GM19467 (cell line): ENCODE data around the gene TNRC6C.
"Not testable (repeated sequence)": the region's sequence is repeated elsewhere in the genome, so short reads cannot be mapped to it uniquely, and the experiment has no call there.

Experiments used
- ATAC-seq: cut with Tn5 transposase; IDR thresholded peaks from one replicate; pipeline ENCODE4 v1.9.1; 2021; ENCODE audit warnings: mild to moderate bottlenecking, moderate library complexity; ENCODE audit not compliant: unreplicated experiment

Gene TNRC6C

DNA sequence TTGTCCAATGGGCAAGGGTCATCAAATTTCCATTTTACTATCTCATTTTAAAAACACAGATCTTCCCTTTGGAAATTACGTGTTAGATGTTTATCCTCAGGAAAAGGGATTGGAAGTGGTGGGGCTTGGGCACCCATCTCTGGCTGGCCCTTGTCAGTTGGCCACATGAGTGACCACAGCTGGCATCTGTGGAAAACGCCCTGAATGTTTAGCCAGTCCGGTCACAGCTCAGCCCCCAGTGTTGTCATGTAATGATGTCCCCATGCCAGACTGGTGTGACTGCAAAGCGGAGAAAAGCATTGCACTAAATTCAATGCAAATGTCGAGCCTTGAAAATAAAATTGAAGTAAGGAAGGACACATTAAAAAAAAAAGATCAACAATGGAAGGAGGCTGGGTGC is 117.0 kb downstream of the TNRC6C start:
- ATAC-seq, result no peak

DNA sequence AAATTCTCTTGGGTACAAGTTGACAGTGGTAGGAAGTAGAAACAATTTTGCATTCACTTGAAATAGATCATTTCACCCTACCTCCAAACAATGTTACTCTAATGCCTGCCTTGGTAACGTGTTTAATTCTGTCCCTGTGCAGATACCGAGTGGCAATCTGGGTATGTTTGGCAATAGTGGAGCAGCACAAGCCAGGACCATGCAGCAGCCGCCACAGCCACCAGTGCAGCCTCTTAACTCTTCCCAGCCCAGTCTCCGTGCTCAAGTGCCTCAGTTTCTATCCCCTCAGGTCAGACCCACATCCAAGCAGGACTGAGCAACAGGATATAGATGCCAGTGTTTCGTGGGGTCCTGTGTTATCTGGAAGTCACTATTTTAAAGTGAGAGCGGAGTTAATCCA is 120.8 kb downstream of the TNRC6C start:
- ATAC-seq, result no peak

GRCh38 chr17:78081551-78081950 is 123.0 kb downstream of the TNRC6C start:
- ATAC-seq, result no peak

- ATAC-seq, result not testable (repeated sequence)
These were observed 123.9 kb downstream of the TNRC6C start for GRCh38 chr17:78082355-78082872.

DNA sequence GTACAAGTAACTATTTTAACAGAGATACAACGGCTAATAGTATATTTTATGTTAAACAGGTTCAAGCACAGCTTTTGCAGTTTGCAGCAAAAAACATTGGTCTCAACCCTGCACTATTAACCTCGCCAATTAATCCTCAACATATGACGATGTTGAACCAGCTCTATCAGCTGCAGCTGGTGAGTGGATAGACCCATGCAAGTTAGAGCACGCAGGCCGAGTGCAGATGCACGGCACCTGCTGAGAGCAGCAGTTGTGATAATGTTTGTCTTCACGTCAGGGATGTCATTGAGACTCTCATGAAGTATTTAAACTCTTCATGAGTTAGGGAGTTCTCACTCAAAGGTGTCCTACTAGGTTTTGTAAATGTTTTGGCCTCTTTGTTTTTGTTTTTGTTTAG is 124.5 kb downstream of the TNRC6C start:
- ATAC-seq, result no peak

GRCh38 chr17:78086740-78087139 is 128.2 kb downstream of the TNRC6C start:
- ATAC-seq, result no peak

DNA sequence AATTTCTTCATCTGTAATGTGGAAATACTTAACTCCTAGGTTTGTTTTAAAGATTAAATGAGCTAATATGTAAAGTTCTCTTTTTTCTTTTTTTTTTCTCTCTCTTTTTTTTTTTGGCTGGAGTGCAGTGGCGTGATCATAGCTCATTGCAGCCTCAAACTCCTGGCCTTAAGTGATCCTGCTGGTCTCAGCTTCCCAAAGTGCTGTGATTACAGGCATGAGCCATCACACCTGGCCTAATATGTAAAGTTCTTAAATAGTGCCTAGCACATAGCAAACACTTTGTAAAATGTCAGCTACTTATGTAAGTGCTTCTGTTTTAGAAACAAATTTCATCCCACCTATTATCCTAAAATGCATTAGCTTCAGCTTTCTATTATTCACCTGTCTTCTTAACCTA is 130.0 kb downstream of the TNRC6C start:
- no peak for ATAC-seq

DNA sequence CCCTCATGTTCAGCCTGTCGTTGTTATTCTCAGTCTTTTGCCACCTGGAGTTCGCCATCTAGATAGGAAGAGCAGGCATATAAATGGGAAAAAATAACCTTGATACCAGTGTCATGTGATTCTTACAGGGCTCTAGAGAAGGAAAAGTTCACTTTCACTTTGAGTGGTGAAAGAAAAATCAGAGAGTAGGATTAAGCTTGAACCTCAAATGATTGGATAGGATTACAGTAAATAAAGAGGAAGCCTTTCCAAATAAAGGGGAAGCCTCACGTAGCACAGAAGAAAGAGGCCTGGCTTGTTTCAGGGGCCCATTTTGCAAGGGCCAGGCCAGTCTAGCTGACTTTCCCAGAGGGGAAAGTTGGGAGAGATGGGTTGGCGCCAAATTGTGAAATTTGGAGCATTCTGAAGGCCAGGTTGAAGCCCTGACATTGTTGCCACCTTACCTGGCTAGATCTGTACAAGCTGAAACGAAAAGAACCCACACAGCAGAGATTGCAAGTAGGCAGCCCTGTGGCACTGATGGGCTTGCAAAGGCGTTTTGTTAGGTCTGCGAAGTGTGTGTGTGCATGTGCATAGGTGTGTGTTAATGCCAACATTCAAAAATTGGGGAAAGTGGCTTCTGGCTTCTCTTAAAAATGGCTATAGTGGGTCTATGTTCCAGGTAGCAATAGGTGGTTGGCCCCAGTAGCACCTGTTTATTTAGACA is 131.2 kb downstream of the TNRC6C start:
- no peak for ATAC-seq

GRCh38 chr17:78092794-78093324 is 134.4 kb downstream of the TNRC6C start:
- ATAC-seq, result no peak

DNA sequence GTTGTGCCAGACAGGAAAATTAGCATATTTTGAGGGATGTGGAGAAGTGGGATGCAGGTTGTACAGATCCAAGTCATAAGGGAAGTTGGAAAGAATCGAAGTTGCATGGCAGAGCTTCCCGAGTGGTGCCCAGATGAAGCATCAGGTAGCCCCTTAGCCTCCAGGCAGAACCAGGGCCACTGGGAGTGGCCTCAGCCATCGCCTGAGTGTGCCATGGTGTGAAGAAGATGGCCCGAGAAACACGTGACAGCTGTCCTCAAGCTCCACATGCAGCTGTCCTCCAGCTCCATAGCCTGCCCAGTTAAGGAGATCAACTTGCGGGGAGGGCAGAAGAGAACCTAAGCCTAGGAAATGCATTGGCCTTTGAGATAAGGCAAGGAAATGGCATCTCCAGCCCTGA is 136.5 kb downstream of the TNRC6C start:
- no peak for ATAC-seq

- ATAC-seq, result no peak
These were observed 137.6 kb downstream of the TNRC6C start for GRCh38 chr17:78096093-78096492.

DNA sequence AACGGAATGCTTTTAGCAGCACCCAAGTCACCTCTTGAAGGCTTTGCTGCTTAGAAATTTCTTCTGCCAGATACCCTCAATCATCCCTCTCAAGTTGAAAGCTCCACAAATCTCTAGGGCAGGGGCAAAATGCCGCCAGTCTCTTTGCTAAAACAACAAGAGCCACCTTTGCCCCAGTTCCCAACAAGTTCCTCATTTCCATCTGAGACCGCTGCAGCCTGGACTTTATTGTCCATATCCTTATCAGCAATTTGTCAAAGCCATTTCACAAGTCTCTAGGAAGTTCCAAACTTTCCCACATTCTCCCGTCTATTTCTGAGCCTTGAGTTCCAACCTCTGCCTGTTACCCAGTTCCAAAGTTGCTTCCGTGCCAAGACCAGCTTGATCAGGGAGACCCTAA is 142.6 kb downstream of the TNRC6C start:
- no peak for ATAC-seq

DNA sequence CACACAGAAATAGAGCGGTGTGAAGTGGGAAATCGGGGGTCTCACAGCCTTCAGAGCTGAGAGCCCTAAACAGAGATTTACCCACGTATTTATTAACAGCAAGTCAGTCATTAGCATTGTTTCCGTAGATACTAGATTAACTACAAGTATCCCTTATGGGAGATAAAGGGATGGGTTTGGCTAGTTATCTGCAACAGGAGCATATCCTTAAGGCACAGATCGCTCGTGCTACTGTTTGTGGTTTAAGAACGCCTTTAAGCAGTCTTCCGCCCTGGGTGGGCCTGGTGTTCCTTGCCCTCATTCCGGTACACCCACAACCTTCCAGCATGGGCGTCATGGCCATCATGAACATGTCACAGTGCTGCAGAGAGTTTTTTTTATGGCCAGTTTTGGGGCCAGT is 143.0 kb downstream of the TNRC6C start:
- ATAC-seq, result no peak

DNA sequence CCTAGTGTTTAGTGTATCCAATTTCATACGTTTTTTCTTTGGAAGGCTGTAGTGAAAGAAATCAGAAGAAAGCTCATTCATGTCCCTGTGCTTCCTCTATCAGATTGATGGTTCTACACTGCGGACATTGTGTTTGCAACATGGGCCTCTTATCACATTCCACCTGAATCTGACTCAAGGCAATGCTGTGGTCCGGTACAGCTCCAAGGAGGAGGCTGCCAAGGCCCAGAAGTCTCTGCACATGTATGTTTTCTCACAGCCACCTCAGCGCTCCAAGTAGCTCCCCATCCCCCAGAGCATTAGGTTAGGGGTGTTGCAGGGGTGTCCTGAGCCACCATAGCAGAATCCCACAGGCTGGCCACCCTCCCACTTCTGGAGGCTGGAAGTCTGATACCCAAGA is 144.8 kb downstream of the TNRC6C start:
- ATAC-seq, result no peak

DNA sequence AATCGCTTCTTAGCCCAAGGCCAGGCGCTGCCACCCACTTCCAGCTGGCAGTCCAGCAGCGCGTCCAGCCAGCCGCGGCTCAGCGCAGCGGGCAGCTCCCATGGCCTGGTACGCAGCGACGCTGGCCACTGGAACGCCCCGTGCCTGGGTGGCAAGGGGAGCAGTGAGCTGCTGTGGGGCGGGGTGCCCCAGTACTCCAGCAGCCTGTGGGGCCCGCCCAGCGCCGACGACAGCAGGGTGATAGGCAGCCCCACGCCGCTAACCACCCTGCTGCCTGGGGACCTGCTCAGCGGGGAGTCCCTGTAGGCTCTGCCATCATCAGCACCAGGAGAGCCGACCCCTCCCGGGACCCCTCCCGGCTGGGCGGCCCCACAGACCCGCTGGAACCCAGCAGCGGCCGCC is 146.0 kb downstream of the TNRC6C start:
- no peak for ATAC-seq

DNA sequence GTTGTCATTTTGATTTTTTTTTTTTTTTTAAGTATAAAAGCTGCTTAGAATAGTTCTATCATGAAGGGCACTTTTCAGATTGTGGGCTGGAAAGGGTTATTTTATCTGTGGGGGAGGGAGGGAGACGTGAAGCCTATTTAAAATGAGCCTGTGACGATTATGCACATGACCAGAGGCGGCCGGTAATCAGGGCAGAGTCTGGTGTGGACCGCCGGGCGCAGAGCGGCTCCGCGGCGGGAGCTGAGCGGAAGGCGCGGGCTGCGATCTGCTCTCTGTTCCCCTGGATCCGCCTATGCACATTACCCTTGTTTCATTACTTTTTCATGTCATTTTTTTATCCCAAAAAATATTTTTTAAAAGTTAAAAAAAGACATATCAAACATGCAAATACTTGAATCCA is 146.6 kb downstream of the TNRC6C start:
- ATAC-seq, result no peak

- ATAC-seq, result no peak
These were observed 147.0 kb downstream of the TNRC6C start for GRCh38 chr17:78105551-78105950.

DNA sequence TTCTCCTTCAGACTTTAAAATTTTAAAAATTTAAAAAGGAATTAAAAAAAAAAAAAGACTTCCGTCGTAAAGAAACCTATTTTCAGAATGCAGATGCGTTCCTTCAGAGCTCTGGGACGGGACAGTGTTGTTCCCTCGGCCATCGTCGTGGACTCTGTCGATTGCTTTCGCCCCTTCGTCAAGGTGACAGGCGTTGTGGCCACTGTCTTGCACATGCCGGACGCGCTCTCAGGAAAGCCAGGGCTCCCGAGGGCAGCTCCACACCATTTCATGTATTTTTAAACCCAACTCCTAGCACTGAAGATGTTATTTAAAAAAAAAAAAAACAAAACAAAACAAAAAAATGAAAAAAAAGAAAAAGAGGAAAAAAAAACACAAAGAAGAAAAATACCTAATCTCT is 147.7 kb downstream of the TNRC6C start:
- ATAC-seq, result no peak

DNA sequence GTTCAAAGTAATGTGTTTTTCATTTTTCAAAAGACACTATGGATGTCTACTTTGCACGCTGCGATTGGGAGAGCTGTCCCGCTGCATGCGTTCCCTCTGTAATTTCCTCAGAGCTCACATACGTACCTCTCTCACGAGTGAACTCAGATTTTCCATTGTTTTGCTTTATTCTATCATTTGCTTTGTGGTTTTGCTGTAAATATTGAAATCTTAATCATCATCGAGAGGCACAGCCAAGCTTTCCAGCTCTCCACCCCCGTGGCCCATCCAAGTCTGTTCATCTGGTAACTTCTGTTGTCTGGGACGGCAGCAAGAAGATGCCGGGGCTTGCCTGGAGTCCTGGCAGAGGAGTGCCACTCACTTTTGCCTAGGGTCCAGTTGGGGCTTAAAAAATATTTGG is 149.0 kb downstream of the TNRC6C start:
- no peak for ATAC-seq

DNA sequence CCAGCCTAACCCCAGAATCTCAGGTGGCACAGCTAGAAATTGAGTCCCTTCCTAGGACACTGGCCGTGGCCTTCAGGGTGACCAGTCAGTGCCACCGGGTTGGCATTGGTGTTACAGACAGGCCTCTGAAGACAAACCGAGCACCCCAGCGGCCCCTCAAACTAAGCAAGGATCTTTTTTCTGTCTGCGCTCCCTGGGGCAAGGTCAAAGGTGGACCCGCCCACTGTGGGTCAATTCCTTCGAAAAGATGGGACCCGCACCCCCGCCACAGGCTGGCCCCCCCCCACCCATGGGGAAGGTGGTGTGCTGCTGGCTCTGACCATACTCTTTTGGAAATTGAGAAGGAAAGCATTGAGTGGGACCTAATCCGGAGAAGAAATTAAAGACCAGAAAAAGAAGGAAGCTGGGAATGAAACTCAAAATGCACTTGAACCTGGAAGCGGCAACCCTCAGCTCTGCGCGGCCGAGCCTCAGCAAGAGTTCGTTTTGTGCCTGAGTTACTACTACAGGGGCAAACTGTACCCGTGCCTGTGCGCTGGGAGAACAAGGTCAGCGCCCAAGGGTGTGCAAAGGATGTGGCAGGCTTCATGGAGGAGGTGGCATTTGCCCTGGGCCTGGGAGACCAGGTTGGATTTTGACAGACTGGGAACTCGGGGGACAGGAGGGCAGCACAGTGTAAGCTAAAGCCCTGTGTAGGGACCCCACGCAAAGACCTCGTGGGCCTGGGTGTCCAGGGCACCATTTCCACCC is 149.6 kb downstream of the TNRC6C start:
- ATAC-seq, result no peak

DNA sequence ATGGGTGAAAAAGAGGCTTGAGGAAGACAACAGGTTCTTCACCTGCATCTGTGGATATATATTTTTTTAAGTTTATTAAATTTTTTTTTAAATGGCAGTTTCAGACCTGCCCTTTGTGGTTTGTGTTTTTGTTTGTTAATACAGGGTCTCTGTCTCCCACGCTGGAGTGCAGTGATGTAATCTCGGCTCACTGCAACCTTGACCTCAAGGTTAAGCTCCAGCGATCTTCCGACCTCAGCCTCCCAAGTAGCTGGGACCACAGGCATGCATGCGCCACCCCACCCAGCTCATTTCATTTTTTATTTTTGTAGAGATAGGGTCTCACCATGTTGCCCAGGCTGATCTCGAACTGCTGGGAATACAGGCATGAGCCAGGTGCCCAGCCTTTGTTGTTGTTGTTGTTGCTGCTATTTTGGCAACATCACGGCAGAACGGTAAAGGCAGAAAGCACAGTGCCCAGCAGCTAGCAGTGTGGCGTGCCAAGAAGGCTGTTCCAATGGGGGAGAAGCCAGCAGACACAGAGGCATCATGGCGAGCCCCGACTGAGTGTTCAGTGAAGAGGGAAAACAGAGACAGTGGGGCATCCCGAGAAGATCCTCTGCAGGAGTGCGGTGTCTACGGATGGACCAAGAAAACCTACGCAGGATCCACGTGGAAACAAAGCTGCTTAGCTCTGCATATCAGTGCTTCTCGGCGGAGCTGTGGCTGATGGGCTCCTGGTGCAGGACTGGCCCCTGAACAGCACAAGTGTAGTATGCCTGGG is 150.4 kb downstream of the TNRC6C start:
- ATAC-seq, result no peak

DNA sequence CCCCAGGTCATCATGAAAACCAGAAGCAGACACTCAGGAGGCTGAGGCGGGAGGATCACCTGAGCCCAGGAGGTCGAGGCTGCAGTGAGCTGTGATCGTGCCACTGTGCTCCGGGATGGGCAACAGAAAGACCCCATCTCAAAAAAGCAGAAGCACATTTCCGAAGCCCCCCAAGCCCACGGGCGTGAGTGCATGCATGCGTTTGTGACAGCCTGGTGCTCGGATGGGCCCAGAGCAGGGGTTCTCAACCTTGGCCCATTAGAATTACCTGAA is 150.9 kb downstream of the TNRC6C start:
- no peak for ATAC-seq
